CD14-positive monocyte (primary cell): ENCODE measurements around the gene THSD4. TPM values are rescaled to one million over a fixed set of nuclear protein-coding genes. Genes with fewer than 3 reads are reported as not detected.

ENCODE experiments used
- DNase-seq, 3 donors: peaks; one replicate each; pipeline ENCODE4 v3.0.0-alpha.2; 2011 to 2022
- H2AFZ ChIP-seq: 2 replicates; pipeline ENCODE4 v1.6.0; 2012; ENCODE audit warnings: mild to moderate bottlenecking, low read depth, low read length, inconsistent platforms; ENCODE audit not compliant: insufficient read depth, poor library complexity, severe bottlenecking
- H3K27ac ChIP-seq, 2 donors: 1 replicate in 1 of 2; 2 replicates in 1 of 2; pipeline ENCODE4 v1.5.1; 2012 to 2013; ENCODE audit warnings: low read length in 2 of 2, control low read depth in 1 of 2, inconsistent platforms in 1 of 2, low read depth in 1 of 2, mild to moderate bottlenecking in 1 of 2
- H3K27me3 ChIP-seq, 2 donors: one replicate each; pipeline versions ENCODE4 v1.6.0 to v1.6.1; 2011 to 2013; ENCODE audit warnings: low read length in 2 of 2; ENCODE audit not compliant: control insufficient read depth in 2 of 2, insufficient read depth in 2 of 2
- H3K36me3 ChIP-seq, 2 donors: replicated peaks in 1 of 2; 1 replicate in 1 of 2; 2 replicates in 1 of 2; pipeline versions ENCODE4 v1.5.1 to v1.6.1; 2012 to 2013; ENCODE audit warnings: low read length in 2 of 2, control low read depth in 1 of 2, inconsistent platforms in 1 of 2, mild to moderate bottlenecking in 1 of 2; ENCODE audit not compliant: insufficient read depth in 2 of 2, control insufficient read depth in 1 of 2
- H3K4me1 ChIP-seq, 2 donors: 1 replicate in 1 of 2; 2 replicates in 1 of 2; pipeline versions ENCODE4 v1.5.1 to v1.6.1; 2012 to 2013; ENCODE audit warnings: low read length in 2 of 2, control low read depth in 1 of 2, inconsistent platforms in 1 of 2, mild to moderate bottlenecking in 1 of 2, moderate library complexity in 1 of 2; ENCODE audit not compliant: insufficient read depth in 2 of 2, control insufficient read depth in 1 of 2
- H3K4me2 ChIP-seq: replicated peaks from 2 replicates; pipeline ENCODE3; 2012; ENCODE audit warnings: low read length, moderate library complexity, mild to moderate bottlenecking; ENCODE audit not compliant: poor library complexity, severe bottlenecking; ENCODE audit errors: extremely low read depth
- H3K4me3 ChIP-seq, 3 experiments: fragments of 200-600 bp in 1 of 3; sonication (generic) in 1 of 3; replicated peaks in 1 of 3; 1 replicate in 2 of 3; 2 replicates in 1 of 3; pipeline ENCODE4 v1.5.1; 2011 to 2013; ENCODE audit warnings: low read length in 3 of 3, mild to moderate bottlenecking in 3 of 3, control low read depth in 2 of 3, low read depth in 2 of 3, inconsistent platforms in 1 of 3, moderate library complexity in 1 of 3
- H3K79me2 ChIP-seq: 2 replicates; pipeline ENCODE4 v1.6.0; 2012; ENCODE audit warnings: mild to moderate bottlenecking, control low read depth, inconsistent platforms, low read length, moderate library complexity; ENCODE audit not compliant: insufficient read depth
- H3K9ac ChIP-seq: 2 replicates; pipeline ENCODE4 v1.6.0; 2017; ENCODE audit warnings: low read length, mild to moderate bottlenecking; ENCODE audit not compliant: insufficient read depth, poor library complexity, severe bottlenecking
- H3K9me3 ChIP-seq, 2 donors: replicated peaks in 1 of 2; 1 replicate in 1 of 2; 2 replicates in 1 of 2; pipeline versions ENCODE4 v1.5.1 to v1.6.1; 2012 to 2013; ENCODE audit warnings: low read length in 2 of 2, control low read depth in 1 of 2; ENCODE audit not compliant: control insufficient read depth in 1 of 2, insufficient read depth in 1 of 2
- H4K20me1 ChIP-seq: 2 replicates; pipeline ENCODE4 v1.6.0; 2012; ENCODE audit warnings: mild to moderate bottlenecking, low read length, control low read depth, moderate library complexity; ENCODE audit not compliant: insufficient read depth
- H3K27ac Mint-ChIP-seq, 7 donors: one replicate each; pipeline ENCODE4 v1.8.0; 2020; ENCODE audit warnings: mild to moderate bottlenecking in 7 of 7, mixed read lengths in 7 of 7, moderate library complexity in 6 of 7, inconsistent platforms in 2 of 7
- H3K27me3 Mint-ChIP-seq, 3 donors: one replicate each; pipeline ENCODE4 v1.8.0; 2021 to 2022; ENCODE audit warnings: low read depth in 3 of 3, mild to moderate bottlenecking in 3 of 3, mixed read lengths in 3 of 3, moderate library complexity in 3 of 3, inconsistent platforms in 1 of 3
- H3K36me3 Mint-ChIP-seq, 2 donors: one replicate each; pipeline ENCODE4 v1.8.0; 2020; ENCODE audit warnings: mixed read lengths in 2 of 2, inconsistent platforms in 1 of 2, mild to moderate bottlenecking in 1 of 2
- H3K4me1 Mint-ChIP-seq: one replicate; pipeline ENCODE4 v1.8.0; 2020; ENCODE audit warnings: mild to moderate bottlenecking, mixed read lengths
- H3K4me3 Mint-ChIP-seq, 2 donors: one replicate each; pipeline ENCODE4 v1.8.0; 2020; ENCODE audit warnings: mild to moderate bottlenecking in 2 of 2, mixed read lengths in 2 of 2, moderate library complexity in 1 of 2
- H3K9me3 Mint-ChIP-seq, 7 donors: one replicate each; pipeline ENCODE4 v1.8.0; 2020 to 2022; ENCODE audit warnings: mixed read lengths in 7 of 7, mild to moderate bottlenecking in 6 of 7, moderate library complexity in 6 of 7, inconsistent platforms in 2 of 7
- CTCF ChIP-seq: fragments of 200-600 bp; IDR thresholded peaks from one replicate; pipeline ENCODE4 v1.8.0; 2022; ENCODE audit warnings: antibody characterized with exemption, mild to moderate bottlenecking
- WGBS: methylation state at CpG from one replicate; pipeline ENCODE4 v1.1.5; 2013; ENCODE audit warnings: missing lambda C conversion rate; ENCODE audit not compliant: insufficient coverage; 5-methylcytosine and 5-hydroxymethylcytosine counted together
- intact Hi-C, 2 donors: fragments of 100-400 bp; cut with micrococcal nuclease; formaldehyde crosslinking; loops; one replicate each; pipeline versions ENCODE4 v1.15.0 to v1.15.1; 2023
- polyA plus RNA-seq, 3 donors: library from polyadenylated mRNA; depleted of rRNA in 1 of 3; unstranded in 2 of 3; stranded (reverse) in 1 of 3; fragments of 300-500 nt in 2 of 3; fragments of >200 nt in 1 of 3; fragmentation: Illumina TruSeq in 2 of 3; gene quantifications; 1 replicate in 2 of 3; 2 replicates in 1 of 3; pipeline ENCODE4 v1.2.3, GENCODE V29; 2012 to 2021

The THSD4 gene
- polyA plus RNA-seq, 3 donors: not detected

DNA sequence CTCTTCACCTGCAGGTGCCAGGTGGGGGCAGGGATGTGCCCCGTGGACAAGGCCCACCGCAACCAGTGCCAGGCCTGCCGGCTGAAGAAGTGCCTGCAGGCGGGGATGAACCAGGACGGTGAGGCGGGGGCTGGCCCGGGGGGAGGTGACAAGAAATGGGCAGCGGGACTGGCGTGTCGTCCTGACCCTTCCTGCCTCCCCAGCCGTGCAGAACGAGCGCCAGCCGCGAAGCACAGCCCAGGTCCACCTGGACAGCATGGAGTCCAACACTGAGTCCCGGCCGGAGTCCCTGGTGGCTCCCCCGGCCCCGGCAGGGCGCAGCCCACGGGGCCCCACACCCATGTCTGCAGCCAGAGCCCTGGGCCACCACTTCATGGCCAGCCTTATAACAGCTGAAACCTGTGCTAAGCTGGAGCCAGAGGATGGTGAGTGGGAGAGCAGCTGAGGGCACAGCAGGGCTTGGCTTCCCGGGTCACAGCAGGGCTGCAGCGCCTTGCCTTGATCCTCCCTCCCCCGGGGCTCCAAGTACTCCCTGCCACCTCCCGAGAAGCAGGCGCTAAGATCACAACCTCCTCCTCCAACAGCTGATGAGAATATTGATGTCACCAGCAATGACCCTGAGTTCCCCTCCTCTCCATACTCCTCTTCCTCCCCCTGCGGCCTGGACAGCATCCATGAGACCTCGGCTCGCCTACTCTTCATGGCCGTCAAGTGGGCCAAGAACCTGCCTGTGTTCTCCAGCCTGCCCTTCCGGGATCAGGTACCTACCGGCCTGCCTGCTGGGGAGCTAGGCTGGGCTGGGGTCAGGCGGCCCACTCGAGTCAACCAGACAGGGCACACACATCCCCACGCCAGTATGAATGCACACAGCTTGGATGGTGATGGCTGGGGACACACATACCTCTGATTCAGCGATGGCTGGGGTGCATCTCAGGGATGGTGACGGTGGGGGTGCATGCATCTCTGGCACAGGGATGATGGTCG, 696.8 kb downstream of the THSD4 start:
- peak overlapping the region in 1 of 7 donors; percentile 80 for H3K27ac Mint-ChIP-seq

More for the DNA sequence above, 696.8 kb downstream of the THSD4 start:
- Histone ChIP-seq H3K9me3 (no peaks in the 10 kb centered on the region), H3K4me3 (no peak overlapping the region), H3K27ac (no peak overlapping the region), H3K4me2 (no peak overlapping the region), H4K20me1 (no peaks in the 10 kb centered on the region), H3K4me1 (no peaks in the 10 kb centered on the region), H3K9ac (no peak overlapping the region), H3K79me2 (no peaks in the 10 kb centered on the region), H3K36me3 (no peaks in the 10 kb centered on the region), H2AFZ (no peak overlapping the region), H3K27me3 (no peaks in the 10 kb centered on the region)
- no peaks in the 10 kb centered on the region for H3K36me3 Mint-ChIP-seq
- WGBS: 95% methylated on average over 34 of the region's 38 CpGs
- DNase-seq: no peak
- intact Hi-C loops: no loop called here
- peaks cover 2 to 3% (median 3%) of the 10 kb centered on the region in 3 donors for H3K27me3 Mint-ChIP-seq
- H3K4me3 Mint-ChIP-seq: no peak overlapping the region
- H3K9me3 Mint-ChIP-seq: peaks cover 0 to 3% (median 0%) of the 10 kb centered on the region in 7 donors
- no peaks in the 10 kb centered on the region for H3K4me1 Mint-ChIP-seq
- TF ChIP-seq CTCF: no peak
